ENCODE results near the gene VAT1L.
A peak's percentile ranks its signal among the peaks of the same experiment; 100 is the strongest.
"Not testable (repeated sequence)": the region's sequence is repeated elsewhere in the genome, so short reads cannot be mapped to it uniquely, and the experiment has no call there.

VAT1L gene

DNA sequence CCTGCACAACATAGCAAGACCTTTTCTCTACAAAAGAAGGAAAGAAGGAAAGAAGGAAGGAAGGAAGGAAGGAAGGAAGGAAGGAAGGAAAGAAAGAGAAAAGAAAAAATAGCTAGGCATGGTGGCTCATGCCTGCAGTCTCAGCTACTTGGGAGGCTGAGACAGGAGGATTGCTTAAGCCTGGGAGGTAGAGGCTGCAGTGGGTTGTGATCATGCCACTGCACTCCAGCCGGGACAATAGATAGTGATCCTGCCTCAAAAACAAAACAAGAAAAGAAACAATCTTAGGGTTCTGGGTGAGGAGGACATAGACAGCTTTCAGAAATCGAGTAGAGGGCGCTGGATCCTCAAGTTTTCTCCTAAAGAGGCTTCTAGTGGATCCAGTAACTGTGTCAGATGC lies 174.3 kb downstream of the VAT1L start:
- DNase-seq: no peak

GRCh38 chr16:77963185-77964044 lies 175.1 kb downstream of the VAT1L start:
- DNase-seq: no peak

DNA sequence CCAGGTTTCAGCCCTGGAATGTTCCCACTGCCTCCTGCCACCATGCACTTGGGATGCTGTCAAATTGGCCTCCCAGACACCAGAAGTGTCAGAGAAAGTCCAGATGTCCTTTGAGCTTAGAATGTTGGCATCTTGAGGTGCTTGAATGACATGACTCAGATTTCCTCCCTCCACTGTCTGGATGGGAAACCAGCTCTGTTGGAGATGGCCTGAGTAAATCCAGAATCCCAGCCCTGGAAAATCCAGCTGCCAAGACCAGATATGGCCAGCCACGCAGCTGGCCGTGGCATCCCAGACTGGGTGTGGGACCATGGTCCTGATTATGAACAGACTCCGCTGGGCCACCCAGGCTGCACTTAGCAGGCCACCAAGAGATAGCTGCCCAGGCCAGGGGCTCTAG lies 177.0 kb downstream of the VAT1L start:
- no peak for DNase-seq

GRCh38 chr16:77967054-77967904 lies 178.9 kb downstream of the VAT1L start:
- no peak for DNase-seq

GRCh38 chr16:77969861-77970260 lies 181.5 kb downstream of the VAT1L start:
- no peak for DNase-seq

DNA sequence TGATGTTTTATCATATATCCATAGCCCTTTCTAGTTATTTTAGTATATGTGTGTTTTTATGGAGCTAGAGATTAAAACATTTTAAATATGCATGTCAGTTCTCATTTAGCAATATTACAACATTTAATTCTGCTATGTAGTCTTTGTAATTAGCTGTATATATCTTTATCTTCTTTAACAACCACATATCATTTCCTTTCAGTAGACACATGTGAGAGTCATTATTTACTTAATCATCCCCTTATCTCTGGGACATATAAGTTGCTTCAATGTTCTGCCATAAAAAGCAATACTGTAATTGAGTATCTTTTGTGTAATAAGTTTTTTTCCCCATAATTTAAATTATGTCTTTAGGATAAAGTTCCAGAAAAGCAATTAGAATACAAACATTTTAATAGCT lies 182.0 kb downstream of the VAT1L start:
- DNase-seq: no peak

- DNase-seq: peak; percentile 89
These were observed 183.1 kb downstream of the VAT1L start for GRCh38 chr16:77971306-77972061.

- DNase-seq: no peak
These were observed 183.7 kb downstream of the VAT1L start for GRCh38 chr16:77972062-77972392.

DNA sequence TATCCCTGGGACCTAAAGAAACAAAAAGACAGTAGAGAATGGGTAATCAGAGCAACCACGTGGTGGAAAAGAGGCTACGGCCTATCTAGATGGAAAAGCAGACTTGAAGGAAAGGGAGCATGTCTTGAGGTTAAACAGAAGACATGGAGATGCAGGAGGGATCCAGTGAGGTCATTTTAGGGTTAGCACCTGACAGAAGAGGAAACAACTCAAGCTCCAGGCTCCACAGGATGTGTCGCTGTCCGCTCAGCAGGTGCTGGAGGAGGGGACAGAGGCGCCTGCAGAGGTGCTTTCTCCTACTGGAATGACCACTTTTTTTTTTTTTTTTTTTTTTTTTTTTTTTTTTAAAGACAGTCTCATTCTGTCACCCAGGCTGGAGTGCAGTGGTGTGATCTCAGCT lies 186.5 kb downstream of the VAT1L start:
- DNase-seq: no peak

GRCh38 chr16:77975942-77976341 lies 187.6 kb downstream of the VAT1L start:
- DNase-seq: no peak

DNA sequence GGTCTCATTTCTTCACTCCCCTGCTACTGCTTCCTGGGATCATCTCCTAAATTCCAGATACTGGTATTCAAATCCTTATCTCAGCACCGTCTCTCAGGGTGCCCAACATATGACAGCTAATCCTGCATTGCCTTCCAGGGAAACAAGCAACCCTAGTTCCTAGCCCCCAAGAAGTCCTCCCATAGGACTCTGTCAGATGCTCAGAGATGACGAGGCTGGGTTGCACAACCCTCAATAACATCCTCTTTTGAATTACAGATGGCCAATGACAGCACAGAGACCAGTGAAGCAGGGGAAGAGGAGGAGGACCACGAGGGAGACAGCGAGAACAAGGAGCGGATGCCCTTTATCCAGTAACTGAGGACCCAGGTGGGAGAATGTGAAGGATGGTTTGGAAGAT lies 189.0 kb downstream of the VAT1L start:
- DNase-seq: no peak

DNA sequence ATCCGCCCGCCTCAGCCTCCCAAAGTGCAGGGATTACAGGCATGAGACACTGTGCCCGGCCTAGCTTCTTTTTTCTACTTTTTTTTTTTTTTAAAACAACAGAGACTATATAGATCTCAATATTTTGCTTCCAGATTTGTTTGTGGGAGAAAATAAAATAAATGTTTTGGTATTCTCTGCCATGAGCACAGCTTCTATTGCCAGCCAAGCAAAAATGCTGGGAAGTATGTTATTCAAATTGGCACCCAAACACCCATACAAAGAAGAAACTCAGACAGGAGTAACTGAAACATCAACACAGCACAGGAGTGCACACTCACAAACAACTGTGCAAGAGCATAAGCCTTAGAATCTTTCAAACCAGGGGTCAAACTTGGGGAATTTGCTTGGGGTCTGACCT lies 196.7 kb downstream of the VAT1L start:
- DNase-seq: no peak

GRCh38 chr16:77986011-77986740 lies 197.8 kb downstream of the VAT1L start:
- no peak for DNase-seq

GRCh38 chr16:77987810-77988209 lies 199.4 kb downstream of the VAT1L start:
- no peak for DNase-seq

DNA sequence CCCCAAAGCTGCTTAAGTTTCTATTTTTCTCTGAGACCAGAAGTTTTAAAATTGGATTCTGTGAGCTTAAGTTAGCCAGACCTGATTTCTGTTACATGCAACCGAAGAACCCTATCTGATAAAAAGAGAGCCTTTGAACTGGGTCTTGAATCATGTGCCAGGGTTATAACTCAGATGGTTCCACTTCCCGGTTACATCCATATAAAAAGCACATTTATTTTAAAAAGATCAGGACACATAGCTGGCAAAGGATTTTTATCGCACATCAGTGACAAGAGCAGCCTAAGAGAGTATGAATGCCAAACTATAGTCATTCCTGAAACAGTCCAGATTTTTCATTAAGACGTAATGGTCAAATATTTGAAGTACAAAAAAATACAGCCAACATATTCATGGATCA lies 201.5 kb downstream of the VAT1L start:
- no peak for DNase-seq

DNA sequence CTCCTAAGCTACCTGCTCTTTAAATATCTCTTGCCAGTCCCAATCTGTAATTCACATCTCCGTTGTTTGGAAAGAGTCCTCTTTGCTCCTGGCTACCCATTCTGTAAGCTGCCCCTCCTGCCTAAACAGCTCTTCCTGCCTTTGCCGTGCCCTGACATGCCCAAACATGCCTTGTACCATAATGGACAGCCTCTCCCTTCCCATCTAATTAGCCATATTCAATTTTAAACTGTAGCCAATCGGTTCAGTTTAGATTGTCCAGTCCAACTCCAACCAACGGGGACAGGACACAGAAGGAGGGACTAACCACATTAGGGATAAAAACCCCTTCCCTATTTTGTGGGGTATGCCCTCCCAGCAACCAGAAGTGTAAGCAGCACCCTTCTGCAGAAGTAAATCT lies 203.3 kb downstream of the VAT1L start:
- no peak for DNase-seq

- not testable (repeated sequence) for DNase-seq
These were observed 204.0 kb downstream of the VAT1L start for GRCh38 chr16:77992381-77992780.

DNA sequence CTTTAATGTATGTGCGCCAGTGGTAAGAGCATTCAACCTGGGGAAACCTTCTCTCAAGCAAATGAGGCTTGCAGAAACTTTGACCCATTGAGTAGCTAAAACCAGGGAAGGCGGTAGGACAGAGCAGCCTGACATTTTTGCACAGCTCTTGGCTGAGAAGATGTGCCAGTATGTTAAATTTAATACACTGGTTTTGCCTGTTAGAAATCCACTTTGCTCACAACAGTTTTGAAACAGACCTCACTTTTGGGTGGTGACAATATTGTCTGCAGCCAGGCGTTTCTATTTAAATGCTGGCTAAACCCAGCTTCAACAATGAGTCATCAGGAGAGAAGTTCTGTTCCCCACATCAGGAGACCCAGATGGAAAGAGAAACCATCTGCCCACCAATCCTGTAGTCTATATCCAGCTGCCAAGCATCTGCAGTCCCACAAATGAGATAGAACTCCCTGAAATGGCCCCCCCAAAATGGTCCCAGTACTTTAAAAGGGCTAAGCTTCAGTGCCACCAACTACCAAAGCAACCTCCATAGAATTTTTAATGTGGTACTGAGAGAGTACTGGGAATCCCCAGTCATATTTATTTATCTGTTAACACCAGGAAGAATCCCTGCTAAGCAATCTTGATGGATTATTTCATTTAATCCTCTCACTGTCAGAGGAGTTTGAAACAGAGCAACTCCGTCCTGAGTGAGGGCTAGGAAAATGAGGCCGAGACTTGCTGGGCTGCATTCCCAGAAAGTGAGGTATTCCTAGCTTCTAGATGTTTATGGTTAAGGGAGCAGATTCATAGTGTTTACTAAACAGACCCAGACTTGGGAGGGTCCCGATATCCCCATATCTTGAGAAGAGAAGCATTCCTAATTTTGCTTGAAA lies 205.0 kb downstream of the VAT1L start:
- no peak for DNase-seq

GRCh38 chr16:77995843-77996455 lies 207.6 kb downstream of the VAT1L start:
- no peak for DNase-seq

- DNase-seq: no peak
These were observed 210.1 kb downstream of the VAT1L start for GRCh38 chr16:77998350-77999023.
